ENCODE measurements around the gene DGCR8. TPM values are rescaled to one million over a fixed set of nuclear protein-coding genes. Genes with fewer than 3 reads are reported as not detected.

The DGCR8 gene
- total and polyA plus RNA-seq, 5 donors: 11.2 to 18.6 (median 16.4) TPM

Small RNAs within 50 kb of the gene (microRNA-seq; reads per million reads assigned to microRNA genes)
- gene MIR185: 885 to 1,177 reads per million in 2 donors
- gene MIR6816: 0 to 0.54 reads per million in 2 donors

Other genes starting within 250 kb of the DGCR8 start
- gene GNB1L, start 225.4 kb upstream of the DGCR8 start, total RNA-seq: 1 to 10 TPM; 2.8 to 4.9 (median 4.0) TPM
- 2.1 TPM for gene GNB1L, start 225.4 kb upstream of the DGCR8 start, polyA plus RNA-seq
- 1 to 10 TPM; 6.8 to 9.9 (median 8.8) TPM for gene RTL10, start 225.4 kb upstream of the DGCR8 start, total RNA-seq
- gene RTL10, start 225.4 kb upstream of the DGCR8 start, polyA plus RNA-seq: 5.8 TPM
- 10 to 100 TPM; 69.6 to 89.3 (median 84.4) TPM for gene COMT, start 138.5 kb upstream of the DGCR8 start, total RNA-seq
- gene COMT, start 138.5 kb upstream of the DGCR8 start, polyA plus RNA-seq: 102 TPM
- gene TXNRD2, start 138.4 kb upstream of the DGCR8 start, total RNA-seq: 10 to 100 TPM; 18.7 to 28.5 (median 26.0) TPM
- gene TXNRD2, start 138.4 kb upstream of the DGCR8 start, polyA plus RNA-seq: 32.9 TPM
- gene ARVCF, start 63.4 kb upstream of the DGCR8 start, total RNA-seq: 10 to 100 TPM; 11.1 to 27.4 (median 18.4) TPM
- 21.7 TPM for gene ARVCF, start 63.4 kb upstream of the DGCR8 start, polyA plus RNA-seq
- 10 to 100 TPM; 61.1 to 70.4 (median 67.3) TPM for gene TANGO2, start 59.1 kb upstream of the DGCR8 start, total RNA-seq
- gene TANGO2, start 59.1 kb upstream of the DGCR8 start, polyA plus RNA-seq: 64.9 TPM
- gene RANBP1, start 35.9 kb downstream of the DGCR8 start, total RNA-seq: 10 to 100 TPM; 32.5 to 46.8 (median 39.5) TPM
- gene RANBP1, start 35.9 kb downstream of the DGCR8 start, polyA plus RNA-seq: 33.3 TPM
- gene TRMT2A, start 37.0 kb downstream of the DGCR8 start, total RNA-seq: 10 to 100 TPM; 23.1 to 32.0 (median 29.7) TPM
- 23.1 TPM for gene TRMT2A, start 37.0 kb downstream of the DGCR8 start, polyA plus RNA-seq
- 10 to 100 TPM; 49.1 to 64.7 (median 55.7) TPM for gene ZDHHC8, start 51.6 kb downstream of the DGCR8 start, total RNA-seq
- 34.2 TPM for gene ZDHHC8, start 51.6 kb downstream of the DGCR8 start, polyA plus RNA-seq
- under 1 TPM; 0.22 to 0.83 (median 0.39) TPM for gene CCDC188, start 70.8 kb downstream of the DGCR8 start, total RNA-seq
- gene CCDC188, start 70.8 kb downstream of the DGCR8 start, polyA plus RNA-seq: 0.54 TPM
- 1 to 10 TPM in 3 of 4 donors, under 1 TPM in 1; 0.56 to 1.9 (median 1.2) TPM for gene RTN4R, start 188.1 kb downstream of the DGCR8 start, total RNA-seq
- gene RTN4R, start 188.1 kb downstream of the DGCR8 start, polyA plus RNA-seq: 1.1 TPM
- 10 to 100 TPM; 40.0 to 58.3 (median 49.2) TPM for gene DGCR6L, start 239.8 kb downstream of the DGCR8 start, total RNA-seq
- gene DGCR6L, start 239.8 kb downstream of the DGCR8 start, polyA plus RNA-seq: 88.9 TPM